ENCODE measurements around the gene CAPNS1.
"Not testable (repeated sequence)": the region's sequence is repeated elsewhere in the genome, so short reads cannot be mapped to it uniquely, and the experiment has no call there.

CAPNS1 gene

GRCh38 chr19:36114721-36115452 lies 25.0 kb upstream of the CAPNS1 start, which contains the start of gene POLR2I:
Gene POLR2I, minus strand, starts transcription at chr19:36114875. Its CDS starts 19 bp downstream, at chr19:36114856.
- DNase-seq, result peak; percentile 96

GRCh38 chr19:36115453-36116343 lies 24.2 kb upstream of the CAPNS1 start, which contains the start of gene TBCB:
Gene TBCB, plus strand, starts transcription at chr19:36115468. Its CDS starts 93 bp downstream, at chr19:36115561.
- DNase-seq, result no peak

DNA sequence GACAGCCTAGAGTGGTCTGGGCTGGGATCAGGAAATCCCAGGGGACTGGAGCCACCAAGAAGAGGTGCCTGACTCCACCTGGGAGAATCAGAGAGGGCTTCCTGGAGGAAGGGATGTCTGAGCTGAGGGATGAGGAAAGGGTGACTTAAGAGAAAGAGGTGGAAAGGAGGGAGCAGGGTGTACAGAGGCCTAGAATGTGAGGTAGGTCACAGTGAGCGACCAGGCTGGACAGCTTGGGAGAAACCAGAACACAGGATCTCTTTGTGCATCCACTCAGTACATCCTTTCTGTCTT lies 23.6 kb upstream of the CAPNS1 start:
- no peak for DNase-seq

- DNase-seq, result no peak
Observed at GRCh38 chr19:36120092-36120983, 19.5 kb upstream of the CAPNS1 start.

GRCh38 chr19:36120984-36121358 lies 18.9 kb upstream of the CAPNS1 start:
- no peak for DNase-seq

DNA sequence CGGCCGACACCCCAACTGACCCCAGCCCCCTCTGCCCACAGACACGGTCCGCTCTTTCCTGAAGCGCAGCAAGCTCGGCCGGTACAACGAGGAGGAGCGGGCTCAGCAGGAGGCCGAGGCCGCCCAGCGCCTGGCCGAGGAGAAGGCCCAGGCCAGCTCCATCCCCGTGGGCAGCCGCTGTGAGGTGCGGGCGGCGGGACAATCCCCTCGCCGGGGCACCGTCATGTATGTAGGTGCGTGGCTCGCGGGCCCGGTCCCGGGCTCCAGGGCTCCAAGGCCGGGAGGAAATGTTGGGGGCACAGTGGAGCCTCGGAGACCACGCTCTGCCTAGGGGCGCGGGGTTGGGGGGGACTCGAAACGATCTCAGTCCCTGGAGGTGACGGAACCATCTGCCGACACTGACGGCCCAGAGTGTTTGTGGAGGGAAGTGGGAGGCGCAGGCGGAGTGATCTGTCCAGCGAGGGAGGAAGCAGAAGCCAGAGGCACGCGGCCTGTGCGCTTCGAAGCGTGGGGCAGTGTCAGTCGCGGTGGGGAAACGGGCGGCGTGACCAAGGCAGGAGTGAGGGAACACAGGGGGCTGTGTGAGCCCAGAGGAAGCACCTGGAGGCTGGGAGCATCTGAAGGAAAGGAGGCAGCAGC lies 18.3 kb upstream of the CAPNS1 start:
- no peak for DNase-seq

DNA sequence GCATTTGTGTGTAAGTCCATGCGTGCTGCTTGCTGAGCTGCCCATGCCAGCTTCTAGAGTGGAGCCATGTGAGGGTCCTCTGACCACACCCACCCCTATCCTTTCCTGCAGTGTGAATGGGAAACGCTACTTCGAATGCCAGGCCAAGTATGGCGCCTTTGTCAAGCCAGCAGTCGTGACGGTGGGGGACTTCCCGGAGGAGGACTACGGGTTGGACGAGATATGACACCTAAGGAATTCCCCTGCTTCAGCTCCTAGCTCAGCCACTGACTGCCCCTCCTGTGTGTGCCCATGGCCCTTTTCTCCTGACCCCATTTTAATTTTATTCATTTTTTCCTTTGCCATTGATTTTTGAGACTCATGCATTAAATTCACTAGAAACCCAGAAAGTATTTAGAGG lies 14.3 kb upstream of the CAPNS1 start:
- no peak for DNase-seq

DNA sequence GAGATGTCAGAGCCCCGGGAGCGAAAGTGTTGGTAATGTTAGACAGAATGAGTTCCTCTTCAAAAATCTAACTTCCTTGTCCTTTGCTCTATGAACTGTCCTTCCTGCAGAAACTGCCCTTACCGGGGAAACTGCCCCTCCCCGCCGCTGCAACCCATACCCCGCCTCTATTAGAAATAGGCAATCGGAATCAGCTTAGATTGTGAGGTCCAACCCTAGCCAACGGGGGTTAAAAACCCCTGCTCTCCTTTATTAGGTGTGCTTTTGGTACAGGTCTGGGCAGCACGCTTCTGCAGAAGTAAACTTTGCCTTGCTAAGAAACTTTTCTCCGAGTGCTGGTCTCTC lies 11.5 kb upstream of the CAPNS1 start:
- DNase-seq, result no peak

DNA sequence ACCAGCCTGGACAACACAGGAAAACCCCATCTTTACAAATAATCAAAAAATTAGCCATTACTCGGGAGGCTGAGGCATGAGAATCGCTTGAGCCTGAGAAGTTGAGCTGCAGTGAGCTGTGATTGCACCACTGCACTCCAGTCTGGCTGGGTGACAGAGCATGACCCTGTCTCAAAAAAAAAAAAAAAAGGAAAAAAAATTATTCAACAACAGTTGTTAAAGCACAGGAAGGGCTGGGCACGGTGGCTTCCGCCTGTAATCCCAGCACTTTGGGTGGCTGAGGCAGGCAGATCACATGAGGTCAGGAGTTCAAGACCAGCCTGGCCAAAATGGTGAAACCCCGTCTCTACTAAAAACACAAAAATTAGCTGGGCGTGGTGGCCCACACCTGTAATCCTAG lies 8.6 kb upstream of the CAPNS1 start:
- DNase-seq, result not testable (repeated sequence)

DNA sequence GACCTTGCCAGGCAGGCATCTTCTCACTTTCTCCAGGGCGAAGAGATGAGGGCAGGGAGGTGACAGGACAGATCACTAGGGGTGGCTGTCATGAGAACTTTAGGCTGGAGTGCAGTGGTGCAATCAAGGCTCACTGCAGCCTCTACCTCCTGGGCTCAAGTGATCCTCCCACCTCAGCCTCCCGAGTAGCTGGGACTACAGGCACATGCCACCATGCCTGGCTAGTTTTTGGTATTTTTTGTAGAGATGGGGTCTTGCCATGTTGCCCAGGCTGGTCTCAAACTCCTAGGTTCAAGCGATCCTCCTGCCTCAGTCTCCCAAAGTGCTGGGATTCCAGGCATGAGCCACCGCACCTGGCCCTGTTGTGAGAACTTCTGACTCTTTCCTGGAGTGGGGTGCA lies 5.0 kb upstream of the CAPNS1 start:
- not testable (repeated sequence) for DNase-seq

DNA sequence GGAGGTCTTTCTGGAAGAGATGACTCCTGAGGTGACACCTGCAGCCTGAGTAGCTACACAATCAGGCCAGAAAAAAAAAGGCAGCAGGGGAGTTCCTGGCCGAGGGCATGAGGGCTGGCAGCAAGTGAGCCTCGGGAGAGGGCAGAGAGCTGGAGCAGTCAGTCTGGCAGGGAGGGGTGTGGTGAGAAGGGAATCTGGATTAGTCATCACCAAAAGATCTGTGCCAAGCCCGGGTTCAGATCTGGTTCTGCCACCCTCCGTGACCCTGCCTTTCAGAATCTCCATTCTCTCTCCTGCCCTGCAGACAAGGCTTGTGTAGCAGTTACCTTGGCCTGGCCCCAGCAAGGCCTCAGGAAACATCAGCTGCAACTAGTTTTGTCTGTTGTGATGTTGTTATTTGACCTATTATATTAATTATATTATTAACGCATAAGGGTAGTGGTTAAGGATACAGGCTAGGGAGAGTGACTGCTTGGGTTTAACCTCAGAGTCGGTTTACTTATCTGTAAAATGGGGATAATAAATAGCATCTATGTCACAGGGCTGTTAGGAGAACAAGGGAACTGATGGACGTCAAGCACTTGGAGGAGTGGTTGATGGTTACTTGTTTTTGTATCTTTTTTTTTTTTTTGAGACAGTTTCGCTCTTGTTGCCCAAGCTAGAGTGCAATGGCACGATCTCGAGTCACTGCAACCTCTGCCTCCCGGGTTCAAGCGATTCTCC lies 2.7 kb upstream of the CAPNS1 start:
- peak; percentile 82 for DNase-seq

GRCh38 chr19:36139120-36139472 lies 770 bp upstream of the CAPNS1 start:
- no peak for DNase-seq

DNA sequence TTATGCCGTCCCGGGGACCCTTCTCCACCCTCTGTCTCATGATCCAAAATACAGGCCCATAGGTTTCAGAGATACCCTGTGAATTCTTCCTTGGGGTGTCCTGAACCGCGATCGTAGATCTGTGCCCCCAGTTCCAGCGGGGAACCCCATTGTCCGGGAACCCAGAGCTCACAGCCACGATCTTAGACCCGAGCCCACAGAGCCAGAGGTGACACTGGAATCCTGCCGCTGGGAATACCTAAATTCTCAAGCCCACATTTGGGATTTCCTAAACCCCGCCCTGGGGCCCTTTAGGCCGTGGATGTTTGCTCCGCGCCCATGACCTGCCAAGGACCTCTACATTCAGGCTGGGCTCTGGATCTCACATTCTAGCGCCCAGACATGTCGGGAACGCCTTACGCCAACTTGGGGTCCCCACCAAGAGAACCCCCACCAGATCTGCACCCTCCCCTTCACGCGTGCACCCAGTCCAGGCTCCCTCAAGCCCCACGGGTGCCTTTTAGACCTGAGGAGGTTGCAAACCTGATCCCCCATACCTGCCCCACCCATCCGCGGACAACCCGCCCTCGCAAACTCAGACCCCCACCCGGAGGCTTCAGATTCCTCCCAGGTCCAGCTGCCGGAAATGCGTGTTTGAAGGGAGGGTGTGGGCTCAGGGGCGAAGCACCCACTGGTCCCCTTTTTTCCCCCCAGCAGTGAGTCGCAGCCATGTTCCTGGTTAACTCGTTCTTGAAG lies 605 bp downstream of the CAPNS1 start:
- DNase-seq, result peak; percentile 93

DNA sequence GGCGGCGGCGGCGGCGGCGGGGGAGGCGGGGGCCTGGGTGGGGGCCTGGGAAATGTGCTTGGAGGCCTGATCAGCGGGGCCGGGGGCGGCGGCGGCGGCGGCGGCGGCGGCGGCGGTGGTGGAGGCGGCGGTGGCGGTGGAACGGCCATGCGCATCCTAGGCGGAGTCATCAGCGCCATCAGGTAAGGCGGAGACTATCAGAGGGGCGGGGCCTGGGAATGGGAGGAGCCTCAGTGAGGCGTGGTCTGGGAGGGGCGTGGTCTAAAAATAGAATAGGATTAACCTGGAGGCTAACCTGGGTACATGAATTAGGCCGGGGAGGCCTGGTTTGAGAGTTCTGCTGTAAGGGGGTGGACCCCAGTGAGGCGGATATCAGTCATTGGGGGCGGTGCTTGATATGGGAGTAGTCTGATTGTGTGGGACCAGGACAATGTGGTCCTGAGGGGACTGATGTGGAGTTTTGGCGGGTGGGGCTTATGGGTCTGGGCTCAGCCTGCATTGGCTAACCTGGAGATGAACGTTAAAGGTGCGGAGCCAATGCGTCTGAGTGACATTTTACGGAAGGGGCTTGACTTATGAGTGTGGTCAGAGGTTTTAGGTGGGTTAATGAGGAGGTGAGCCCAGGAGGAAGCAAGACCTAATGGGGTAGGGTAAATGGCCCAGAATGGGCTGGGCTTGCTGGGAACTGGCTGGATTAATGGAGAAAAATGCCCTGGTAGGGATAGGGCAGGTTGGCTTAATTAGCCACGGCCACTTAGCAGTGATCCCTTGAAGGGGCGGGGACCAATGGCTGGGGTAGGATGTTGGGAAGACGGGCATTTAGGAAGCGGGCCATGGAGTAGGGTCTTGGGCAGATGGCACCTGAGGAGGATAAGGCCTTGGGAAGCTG lies 1.4 kb downstream of the CAPNS1 start:
- peak; percentile 89 for DNase-seq

GRCh38 chr19:36142046-36142445 lies 2.2 kb downstream of the CAPNS1 start:
- DNase-seq, result no peak

GRCh38 chr19:36142496-36142895 lies 2.6 kb downstream of the CAPNS1 start:
- no peak for DNase-seq

DNA sequence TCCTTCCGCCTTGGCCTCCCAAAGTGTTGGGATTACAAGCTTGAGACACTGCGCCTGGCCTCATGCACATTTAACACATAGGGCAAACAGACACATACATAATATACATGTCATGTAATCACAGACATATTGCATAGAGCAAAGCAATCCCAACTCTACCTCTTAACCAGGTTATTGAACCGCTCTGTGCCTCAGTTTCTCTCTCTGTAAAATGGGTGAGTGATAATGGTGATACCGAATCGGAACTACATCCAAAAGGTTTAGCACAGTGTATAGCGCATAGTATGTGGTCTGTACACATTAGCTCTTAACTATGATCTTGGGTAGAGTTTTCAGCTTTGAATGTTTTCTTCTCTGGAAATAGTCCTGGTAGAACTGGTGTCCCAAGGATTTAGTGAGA lies 4.8 kb downstream of the CAPNS1 start:
- DNase-seq, result no peak

DNA sequence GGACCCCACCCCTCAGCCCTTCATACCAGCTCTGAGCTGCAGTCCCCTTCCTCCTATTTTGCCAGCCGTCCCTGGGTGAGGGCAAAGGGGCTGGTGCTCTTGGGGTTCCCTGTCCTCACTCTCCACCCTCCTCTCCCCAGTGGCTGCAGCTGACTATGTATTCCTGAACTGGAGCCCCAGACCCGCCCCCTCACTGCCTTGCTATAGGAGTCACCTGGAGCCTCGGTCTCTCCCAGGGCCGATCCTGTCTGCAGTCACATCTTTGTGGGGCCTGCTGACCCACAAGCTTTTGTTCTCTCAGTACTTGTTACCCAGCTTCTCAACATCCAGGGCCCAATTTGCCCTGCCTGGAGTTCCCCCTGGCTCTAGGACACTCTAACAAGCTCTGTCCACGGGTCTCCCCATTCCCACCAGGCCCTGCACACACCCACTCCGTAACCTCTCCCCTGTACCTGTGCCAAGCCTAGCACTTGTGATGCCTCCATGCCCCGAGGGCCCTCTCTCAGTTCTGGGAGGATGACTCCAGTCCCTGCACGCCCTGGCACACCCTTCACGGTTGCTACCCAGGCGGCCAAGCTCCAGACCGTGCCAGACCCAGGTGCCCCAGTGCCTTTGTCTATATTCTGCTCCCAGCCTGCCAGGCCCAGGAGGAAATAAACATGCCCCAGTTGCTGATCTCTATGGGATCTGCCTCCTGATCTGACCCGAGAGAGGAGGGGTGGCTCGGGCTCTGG lies 10.0 kb downstream of the CAPNS1 start:
- DNase-seq, result no peak

- no peak for DNase-seq
Observed at GRCh38 chr19:36150586-36150985, 10.7 kb downstream of the CAPNS1 start.

Measured in 8988T (cell line).